Activated CD8-positive, alpha-beta T cell treated with anti-CD3 and anti-CD28 coated beads for 36 hours (primary cell): ENCODE measurements around the gene RBM38. TPM values are rescaled to one million over a fixed set of nuclear protein-coding genes. Genes with fewer than 3 reads are reported as not detected.

Experiments
- ATAC-seq: fragments of 200-7000 bp; cut with Tn5 transposase; one replicate; pipeline ENCODE4 v1.10.0; 2021; ENCODE audit warnings: mild to moderate bottlenecking, moderate library complexity
- CTCF ChIA-PET: fragments of 350-600 bp; sonication (Branson Sonifier 250); formaldehyde crosslinking; loops from one replicate; lab custom pipeline; 2021; ENCODE audit warnings: antibody characterized with exemption; lab: Charles Lee
- POLR2A ChIA-PET: fragments of 350-600 bp; sonication (Branson Sonifier 250); formaldehyde crosslinking; loops from one replicate; lab custom pipeline; 2021; ENCODE audit warnings: antibody characterized with exemption; lab: Charles Lee
- DNase-seq: peaks from one replicate; pipeline ENCODE4 v3.0.0-alpha.2; 2020
- H3K27ac Mint-ChIP-seq: one replicate; pipeline ENCODE4 v1.8.0; 2021; ENCODE audit warnings: mild to moderate bottlenecking, mixed read lengths
- H3K27me3 Mint-ChIP-seq: one replicate; pipeline ENCODE4 v1.8.0; 2021; ENCODE audit warnings: mixed read lengths
- H3K36me3 Mint-ChIP-seq: one replicate; pipeline ENCODE4 v1.8.0; 2021; ENCODE audit warnings: low read depth, mixed read lengths
- H3K4me1 Mint-ChIP-seq: one replicate; pipeline ENCODE4 v1.8.0; 2021; ENCODE audit warnings: low read depth, mixed read lengths
- H3K4me3 Mint-ChIP-seq: one replicate; pipeline ENCODE4 v1.8.0; 2021; ENCODE audit warnings: mild to moderate bottlenecking, moderate library complexity, mixed read lengths
- H3K9me3 Mint-ChIP-seq: one replicate; pipeline ENCODE4 v1.8.0; 2021; ENCODE audit warnings: mixed read lengths
- CTCF ChIP-seq: fragments of 200-600 bp; IDR thresholded peaks from one replicate; pipeline ENCODE4 v1.8.0; 2022; ENCODE audit warnings: antibody characterized with exemption, mild to moderate bottlenecking
- intact Hi-C: fragments of 100-400 bp; cut with micrococcal nuclease; formaldehyde crosslinking; loops from one replicate; pipeline ENCODE4 v1.10.0; 2022
- total RNA-seq, 2 experiments: library from RNA; stranded (reverse); gene quantifications; one replicate each; pipeline ENCODE4 v1.2.3, GENCODE V29; 2021

The RBM38 gene
- total RNA-seq, 2 experiments from 2014 or later: 114 to 116 TPM

- intact Hi-C loops: no loop called here
- Mint-ChIP-seq H3K27me3 (no peaks in the 10 kb centered on the region), H3K4me1 (peaks cover 14% of the 10 kb centered on the region), H3K9me3 (no peaks in the 10 kb centered on the region), H3K4me3 (no peak overlapping the region), H3K27ac (no peak overlapping the region), H3K36me3 (peaks cover 26% of the 10 kb centered on the region)
- no peak for TF ChIP-seq CTCF
- CTCF ChIA-PET: no interaction called here
- ATAC-seq (no peak), DNase-seq (no peak)
- POLR2A ChIA-PET: interaction anchor here (0.9 to 4.2 kb wide), 4 partner anchors 9 to 18 kb away, joined by 3 to 24 read pairs (median 7); no protein-coding TSS in a partner anchor
Measured at GRCh38 chr20:57408536-57409233, 17.5 kb downstream of the RBM38 start.

GRCh38 chr20:57409316-57409671, 18.1 kb downstream of the RBM38 start:
- Mint-ChIP-seq H3K27ac (no peak overlapping the region), H3K4me1 (peaks cover 9% of the 10 kb centered on the region), H3K9me3 (no peaks in the 10 kb centered on the region), H3K36me3 (peaks cover 20% of the 10 kb centered on the region), H3K27me3 (no peaks in the 10 kb centered on the region), H3K4me3 (no peak overlapping the region)
- intact Hi-C loops: no loop called here
- POLR2A ChIA-PET: interaction anchor here (1.6 to 4.2 kb wide), 3 partner anchors 9 to 17 kb away, joined by 5 to 24 read pairs (median 9); no protein-coding TSS in a partner anchor
- no peak for DNase-seq
- CTCF ChIA-PET: no interaction called here
- TF ChIP-seq CTCF: no peak
- no peak for ATAC-seq

- H3K27me3 Mint-ChIP-seq: no peaks in the 10 kb centered on the region
- no peak for ATAC-seq
- ChIA-PET CTCF (interaction anchor here (1.0 kb wide), 1 partner anchor 83 kb away, joined by 3 read pairs; no protein-coding TSS in a partner anchor), POLR2A (interaction anchor here (1.6 to 4.2 kb wide), 2 partner anchors 9 to 11 kb away, joined by 9 to 24 read pairs; no protein-coding TSS in a partner anchor)
- H3K36me3 Mint-ChIP-seq: peaks cover 20% of the 10 kb centered on the region
- H3K27ac Mint-ChIP-seq: no peak overlapping the region
- intact Hi-C loops: no loop called here
- H3K4me3 Mint-ChIP-seq: no peak overlapping the region
- no peak for DNase-seq
- TF ChIP-seq CTCF: no peak
- H3K4me1 Mint-ChIP-seq: peaks cover 9% of the 10 kb centered on the region
- H3K9me3 Mint-ChIP-seq: no peaks in the 10 kb centered on the region
Measured at GRCh38 chr20:57409672-57410397, 18.6 kb downstream of the RBM38 start.

GRCh38 chr20:57410398-57410920, 19.3 kb downstream of the RBM38 start:
- ChIA-PET POLR2A (interaction anchor here (4.2 kb wide), 1 partner anchor 11 kb away, joined by 24 read pairs; no protein-coding TSS in a partner anchor), CTCF (interaction anchor here (1.0 kb wide), 1 partner anchor 82 kb away, joined by 3 read pairs; no protein-coding TSS in a partner anchor)
- no peak overlapping the region for H3K4me3 Mint-ChIP-seq
- H3K27ac Mint-ChIP-seq: no peak overlapping the region
- peaks cover 9% of the 10 kb centered on the region for H3K4me1 Mint-ChIP-seq
- TF ChIP-seq CTCF: no peak
- H3K36me3 Mint-ChIP-seq: peaks cover 17% of the 10 kb centered on the region
- no peaks in the 10 kb centered on the region for H3K27me3 Mint-ChIP-seq
- DNase-seq: no peak
- intact Hi-C loops: no loop called here
- H3K9me3 Mint-ChIP-seq: no peaks in the 10 kb centered on the region
- peak; percentile 14 for ATAC-seq
